Astrocyte (in vitro differentiated cells and primary cell): ENCODE data around the gene FAM151B. TPM values are rescaled to one million over a fixed set of nuclear protein-coding genes. Genes with fewer than 3 reads are reported as not detected.

Source experiments
- DNase-seq: peaks from one replicate; pipeline ENCODE4 v3.0.0-alpha.2; 2010; ENCODE audit warnings: low read depth
- FAIRE-seq: peaks from 2 replicates; lab custom pipeline; 2011; peaks lifted over from hg19 to GRCh38; lab: Jason Lieb, UNC
- H2AFZ ChIP-seq: 2 replicates; pipeline ENCODE4 v1.6.0; 2012; ENCODE audit warnings: low read depth, low read length, inconsistent platforms
- H3K27ac ChIP-seq: 2 replicates; pipeline ENCODE4 v1.5.1; 2011; ENCODE audit warnings: low read depth, low read length, inconsistent platforms
- H3K27me3 ChIP-seq: 2 replicates; pipeline ENCODE4 v1.6.0; 2011; ENCODE audit warnings: low read length, inconsistent platforms; ENCODE audit not compliant: insufficient read depth
- H3K36me3 ChIP-seq: 2 replicates; pipeline ENCODE4 v1.5.1; 2011; ENCODE audit warnings: low read length, inconsistent platforms; ENCODE audit not compliant: insufficient read depth
- H3K4me1 ChIP-seq: 2 replicates; pipeline ENCODE4 v1.5.1; 2011; ENCODE audit warnings: low read length, inconsistent platforms; ENCODE audit not compliant: insufficient read depth
- H3K4me2 ChIP-seq: 2 replicates; pipeline ENCODE4 v1.6.0; 2012; ENCODE audit warnings: low read length, inconsistent platforms
- H3K4me3 ChIP-seq: 2 replicates; pipeline ENCODE4 v1.5.1; 2011; ENCODE audit warnings: low read depth, mild to moderate bottlenecking, low read length, inconsistent platforms; ENCODE audit not compliant: insufficient read depth
- H3K79me2 ChIP-seq: 2 replicates; pipeline ENCODE4 v1.6.0; 2012; ENCODE audit warnings: mild to moderate bottlenecking, low read length, inconsistent platforms; ENCODE audit not compliant: insufficient read depth
- H3K9ac ChIP-seq: 2 replicates; pipeline ENCODE4 v1.6.0; 2012; ENCODE audit warnings: mild to moderate bottlenecking, low read length, inconsistent platforms
- H3K9me3 ChIP-seq: 2 replicates; pipeline ENCODE4 v1.5.1; 2012; ENCODE audit warnings: low read depth, mild to moderate bottlenecking, low read length, inconsistent platforms; ENCODE audit not compliant: insufficient read depth
- H4K20me1 ChIP-seq: 2 replicates; pipeline ENCODE4 v1.6.0; 2012; ENCODE audit warnings: low read length, inconsistent platforms; ENCODE audit not compliant: insufficient read depth
- H3K27ac Mint-ChIP-seq: one replicate; pipeline ENCODE4 v1.8.0; 2021; ENCODE audit warnings: mild to moderate bottlenecking, mixed read lengths; ENCODE audit not compliant: unreplicated experiment
- H3K27me3 Mint-ChIP-seq: one replicate; pipeline ENCODE4 v1.8.0; 2021; ENCODE audit warnings: low read depth, mixed read lengths; ENCODE audit not compliant: unreplicated experiment
- H3K36me3 Mint-ChIP-seq: one replicate; pipeline ENCODE4 v1.8.0; 2021; ENCODE audit warnings: low read depth, mixed read lengths; ENCODE audit not compliant: unreplicated experiment
- H3K4me1 Mint-ChIP-seq: one replicate; pipeline ENCODE4 v1.8.0; 2021; ENCODE audit warnings: low read depth, mixed read lengths; ENCODE audit not compliant: unreplicated experiment
- H3K4me3 Mint-ChIP-seq: one replicate; pipeline ENCODE4 v1.8.0; 2021; ENCODE audit warnings: mild to moderate bottlenecking, moderate library complexity, mixed read lengths; ENCODE audit not compliant: unreplicated experiment
- H3K9me3 Mint-ChIP-seq: one replicate; pipeline ENCODE4 v1.8.0; 2021; ENCODE audit warnings: mild to moderate bottlenecking, mixed read lengths; ENCODE audit not compliant: unreplicated experiment
- EZH2 ChIP-seq: IDR thresholded peaks from 2 replicates; pipeline ENCODE4 v1.6.1; 2012; ENCODE audit warnings: mild to moderate bottlenecking, low read length, inconsistent platforms; ENCODE audit not compliant: insufficient read depth
- total RNA-seq: library from RNA; stranded (reverse); gene quantifications from 2 replicates; pipeline ENCODE4 v1.2.1, GENCODE V29; 2021
- TF ChIP-seq, protein P1 (sequence below): IDR thresholded peaks from 2 replicates; pipeline ENCODE4 v1.5.1; 2011; ENCODE audit warnings: low read depth, mild to moderate bottlenecking, inconsistent platforms, low read length, moderate library complexity; ENCODE audit not compliant: insufficient read depth

FAM151B gene
- total RNA-seq, 1 donor from 2014 or later: 2.9 TPM

DNA sequence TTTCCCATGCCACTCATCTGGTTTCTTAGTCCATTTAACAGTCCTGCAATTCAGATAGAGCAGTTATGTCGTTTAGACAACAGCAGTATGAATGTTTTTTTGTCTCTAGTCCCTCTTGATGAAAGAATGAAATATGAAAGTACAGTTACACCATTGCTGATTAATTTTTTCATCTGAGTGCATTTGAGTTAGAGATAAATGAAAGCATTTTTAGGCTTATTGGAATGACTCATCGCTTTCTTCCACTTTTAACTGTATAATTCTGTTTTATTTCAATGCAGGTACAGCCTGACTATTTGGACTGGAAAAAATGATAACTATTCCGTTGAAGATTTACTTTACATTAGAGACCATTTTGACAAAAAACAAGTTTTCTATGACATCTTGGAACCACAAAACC, 53.5 kb downstream of the FAM151B start:
- H3K79me2 ChIP-seq: no peaks in the 10 kb centered on the region
- Mint-ChIP-seq H3K27ac (no peak overlapping the region), H3K9me3 (peaks cover 2% of the 10 kb centered on the region), H3K27me3 (no peaks in the 10 kb centered on the region), H3K4me1 (no peaks in the 10 kb centered on the region), H3K36me3 (no peaks in the 10 kb centered on the region), H3K4me3 (no peak overlapping the region)
- DNase-seq (no peak), FAIRE-seq (peak; percentile 29)
- no peak overlapping the region for H3K4me3 ChIP-seq
- no peaks in the 10 kb centered on the region for H3K9me3 ChIP-seq
- H3K36me3 ChIP-seq: no peaks in the 10 kb centered on the region
- H2AFZ ChIP-seq: no peak overlapping the region
- H4K20me1 ChIP-seq: no peaks in the 10 kb centered on the region
- TF ChIP-seq, protein P1, sequence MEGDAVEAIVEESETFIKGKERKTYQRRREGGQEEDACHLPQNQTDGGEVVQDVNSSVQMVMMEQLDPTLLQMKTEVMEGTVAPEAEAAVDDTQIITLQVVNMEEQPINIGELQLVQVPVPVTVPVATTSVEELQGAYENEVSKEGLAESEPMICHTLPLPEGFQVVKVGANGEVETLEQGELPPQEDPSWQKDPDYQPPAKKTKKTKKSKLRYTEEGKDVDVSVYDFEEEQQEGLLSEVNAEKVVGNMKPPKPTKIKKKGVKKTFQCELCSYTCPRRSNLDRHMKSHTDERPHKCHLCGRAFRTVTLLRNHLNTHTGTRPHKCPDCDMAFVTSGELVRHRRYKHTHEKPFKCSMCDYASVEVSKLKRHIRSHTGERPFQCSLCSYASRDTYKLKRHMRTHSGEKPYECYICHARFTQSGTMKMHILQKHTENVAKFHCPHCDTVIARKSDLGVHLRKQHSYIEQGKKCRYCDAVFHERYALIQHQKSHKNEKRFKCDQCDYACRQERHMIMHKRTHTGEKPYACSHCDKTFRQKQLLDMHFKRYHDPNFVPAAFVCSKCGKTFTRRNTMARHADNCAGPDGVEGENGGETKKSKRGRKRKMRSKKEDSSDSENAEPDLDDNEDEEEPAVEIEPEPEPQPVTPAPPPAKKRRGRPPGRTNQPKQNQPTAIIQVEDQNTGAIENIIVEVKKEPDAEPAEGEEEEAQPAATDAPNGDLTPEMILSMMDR: no peak
- no peak for TF ChIP-seq EZH2
- no peak overlapping the region for H3K4me2 ChIP-seq
- no peak overlapping the region for H3K27ac ChIP-seq
- H3K4me1 ChIP-seq: no peaks in the 10 kb centered on the region
- no peak overlapping the region for H3K9ac ChIP-seq
- H3K27me3 ChIP-seq: no peaks in the 10 kb centered on the region

DNA sequence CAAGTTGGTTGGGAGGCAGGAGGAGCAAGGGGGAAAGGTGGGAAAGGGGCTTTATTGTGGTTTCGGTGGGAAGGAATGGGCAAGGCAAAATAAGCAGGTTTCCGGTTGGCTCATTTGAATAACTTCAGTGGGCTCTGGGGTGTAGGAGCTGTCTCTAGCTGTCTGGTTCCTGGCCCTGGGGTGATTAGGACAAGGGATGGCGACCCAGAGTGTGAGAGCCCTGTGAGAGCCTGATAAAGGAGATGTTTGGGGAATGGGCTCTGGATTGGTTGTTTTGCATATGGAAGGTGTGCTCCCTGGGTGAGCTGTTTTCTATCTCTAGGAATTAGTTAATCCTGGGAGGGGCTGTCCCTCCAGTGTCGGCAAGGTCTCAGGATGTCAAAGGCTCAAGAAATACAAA, 66.7 kb downstream of the FAM151B start:
- Histone ChIP-seq H3K27me3 (peaks cover 6% of the 10 kb centered on the region), H3K9me3 (no peaks in the 10 kb centered on the region), H3K27ac (no peak overlapping the region), H3K36me3 (no peaks in the 10 kb centered on the region), H4K20me1 (no peaks in the 10 kb centered on the region), H3K79me2 (no peaks in the 10 kb centered on the region), H3K4me3 (no peak overlapping the region), H3K9ac (no peak overlapping the region), H3K4me1 (no peaks in the 10 kb centered on the region), H3K4me2 (no peak overlapping the region), H2AFZ (no peak overlapping the region)
- Mint-ChIP-seq H3K4me3 (no peak overlapping the region), H3K27me3 (peaks cover 8% of the 10 kb centered on the region), H3K9me3 (peaks cover 2% of the 10 kb centered on the region), H3K27ac (no peak overlapping the region), H3K4me1 (no peaks in the 10 kb centered on the region), H3K36me3 (no peaks in the 10 kb centered on the region)
- no peak for TF ChIP-seq EZH2
- TF ChIP-seq, protein P1: no peak
- no peak for FAIRE-seq
- DNase-seq: no peak

DNA sequence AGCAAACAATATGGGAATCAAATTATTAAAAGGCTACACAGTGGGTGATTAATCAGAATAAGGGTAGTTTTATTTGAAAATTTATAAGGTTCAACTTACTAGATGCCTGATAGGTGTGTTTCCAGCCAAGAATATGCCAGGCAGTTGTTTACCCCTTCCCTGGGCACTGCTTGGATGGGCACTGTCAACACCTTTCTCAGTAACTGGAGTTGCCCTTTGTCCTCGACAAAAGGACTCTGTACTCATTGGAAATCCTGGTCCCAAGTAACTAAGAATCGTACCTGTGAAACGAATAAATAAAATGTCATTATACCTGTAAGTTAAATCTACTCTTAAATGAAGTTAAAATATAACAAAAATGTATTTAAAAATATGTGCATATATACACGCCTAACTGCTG, 67.2 kb downstream of the FAM151B start:
- Mint-ChIP-seq H3K27ac (no peak overlapping the region), H3K4me3 (no peak overlapping the region), H3K4me1 (no peaks in the 10 kb centered on the region), H3K9me3 (peaks cover 2% of the 10 kb centered on the region), H3K36me3 (no peaks in the 10 kb centered on the region), H3K27me3 (peaks cover 6% of the 10 kb centered on the region)
- Histone ChIP-seq H3K4me3 (no peak overlapping the region), H3K27me3 (peaks cover 8% of the 10 kb centered on the region), H3K27ac (no peak overlapping the region), H3K4me2 (no peak overlapping the region), H3K79me2 (no peaks in the 10 kb centered on the region), H3K4me1 (no peaks in the 10 kb centered on the region), H2AFZ (no peak overlapping the region), H3K36me3 (no peaks in the 10 kb centered on the region), H3K9me3 (no peaks in the 10 kb centered on the region), H4K20me1 (no peaks in the 10 kb centered on the region), H3K9ac (no peak overlapping the region)
- no peak for TF ChIP-seq EZH2
- TF ChIP-seq, protein P1: no peak
- DNase-seq (no peak), FAIRE-seq (no peak)
